SK-N-MC (cell line): Measurements from ENCODE around the gene AP5S1.

Source experiments
- DNase-seq: peaks from one replicate; pipeline ENCODE4 v3.0.0-alpha.2; 2011; ENCODE audit warnings: low read depth, low spot score
- H3K27ac ChIP-seq: fragments of 200-600 bp; sonication (generic); 2 replicates; pipeline ENCODE4 v1.5.1; 2016; ENCODE audit warnings: mixed run types
- H3K36me3 ChIP-seq: fragments of 200-600 bp; sonication (generic); 2 replicates; pipeline ENCODE4 v1.6.1; 2017; ENCODE audit warnings: antibody characterized with exemption, low read length, mixed read lengths; ENCODE audit not compliant: insufficient read depth
- H3K4me3 ChIP-seq: fragments of 200-600 bp; sonication (generic); 2 replicates; pipeline ENCODE4 v1.5.1; 2016
- H3K9ac ChIP-seq: fragments of 200-600 bp; sonication (generic); 2 replicates; pipeline ENCODE4 v1.8.0; 2017; ENCODE audit warnings: mixed run types, mixed read lengths; ENCODE audit not compliant: insufficient read length
- H3K9me3 ChIP-seq: fragments of 200-600 bp; sonication (generic); 2 replicates; pipeline ENCODE4 v1.6.1; 2017; ENCODE audit warnings: low read depth, mild to moderate bottlenecking, antibody characterized with exemption, low read length, moderate library complexity, mixed read lengths
- EZH2 ChIP-seq: fragments of 200-600 bp; sonication (generic); IDR thresholded peaks from one replicate; pipeline ENCODE4 v1.6.1; 2017; ENCODE audit warnings: antibody characterized with exemption
- FOXP2 ChIP-seq: optimal IDR thresholded peaks from 2 replicates; pipeline ENCODE3; 2011; ENCODE audit warnings: mild to moderate bottlenecking, moderate library complexity; ENCODE audit not compliant: insufficient read depth; ENCODE audit errors: extremely low read length, control extremely low read depth
- POLR2AphosphoS5 ChIP-seq: IDR thresholded peaks from 2 replicates; pipeline ENCODE4 v1.6.1; 2012; ENCODE audit warnings: mild to moderate bottlenecking, low read depth, low read length, borderline replicate concordance

AP5S1 gene

GRCh38 chr20:3871550-3872265, 51.4 kb downstream of the AP5S1 start:
- no peak overlapping the region for H3K27ac ChIP-seq
- H3K9ac ChIP-seq: no peak overlapping the region
- DNase-seq: no peak
- peaks cover 10% of the 10 kb centered on the region for H3K36me3 ChIP-seq
- no peak overlapping the region for H3K4me3 ChIP-seq
- TF ChIP-seq EZH2 (no peak), FOXP2 (no peak), POLR2AphosphoS5 (no peak)
- no peaks in the 10 kb centered on the region for H3K9me3 ChIP-seq

DNA sequence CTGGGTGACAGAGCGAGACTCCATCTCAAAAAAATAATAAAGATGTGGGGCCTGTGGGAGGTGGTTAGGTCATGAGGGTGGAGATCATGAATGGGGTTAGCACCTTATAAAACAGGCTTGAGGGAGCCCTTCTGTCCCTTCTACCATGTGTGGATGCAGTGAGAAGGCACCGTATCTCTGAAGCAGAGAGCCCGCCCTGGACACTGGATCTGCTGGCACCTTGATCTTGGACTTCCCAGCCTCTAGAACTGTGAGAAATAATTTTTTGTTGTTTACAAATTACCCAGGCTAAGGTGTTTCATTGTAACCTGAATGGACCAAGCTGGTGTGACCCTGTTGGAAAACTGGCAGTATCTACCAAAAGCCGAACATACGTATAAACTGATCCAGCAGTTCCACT, 53.2 kb downstream of the AP5S1 start:
- peaks cover 10% of the 10 kb centered on the region for H3K36me3 ChIP-seq
- H3K4me3 ChIP-seq: no peak overlapping the region
- H3K9ac ChIP-seq: no peak overlapping the region
- DNase-seq: no peak
- no peaks in the 10 kb centered on the region for H3K9me3 ChIP-seq
- H3K27ac ChIP-seq: no peak overlapping the region
- no peak for TF ChIP-seq FOXP2
- TF ChIP-seq EZH2: no peak
- TF ChIP-seq POLR2AphosphoS5: no peak

GRCh38 chr20:3874194-3874844, 54.0 kb downstream of the AP5S1 start:
- Histone ChIP-seq H3K4me3 (no peak overlapping the region), H3K36me3 (peaks cover 10% of the 10 kb centered on the region), H3K9me3 (no peaks in the 10 kb centered on the region), H3K27ac (no peak overlapping the region), H3K9ac (no peak overlapping the region)
- TF ChIP-seq POLR2AphosphoS5: no peak
- no peak for TF ChIP-seq FOXP2
- TF ChIP-seq EZH2: no peak
- no peak for DNase-seq

DNA sequence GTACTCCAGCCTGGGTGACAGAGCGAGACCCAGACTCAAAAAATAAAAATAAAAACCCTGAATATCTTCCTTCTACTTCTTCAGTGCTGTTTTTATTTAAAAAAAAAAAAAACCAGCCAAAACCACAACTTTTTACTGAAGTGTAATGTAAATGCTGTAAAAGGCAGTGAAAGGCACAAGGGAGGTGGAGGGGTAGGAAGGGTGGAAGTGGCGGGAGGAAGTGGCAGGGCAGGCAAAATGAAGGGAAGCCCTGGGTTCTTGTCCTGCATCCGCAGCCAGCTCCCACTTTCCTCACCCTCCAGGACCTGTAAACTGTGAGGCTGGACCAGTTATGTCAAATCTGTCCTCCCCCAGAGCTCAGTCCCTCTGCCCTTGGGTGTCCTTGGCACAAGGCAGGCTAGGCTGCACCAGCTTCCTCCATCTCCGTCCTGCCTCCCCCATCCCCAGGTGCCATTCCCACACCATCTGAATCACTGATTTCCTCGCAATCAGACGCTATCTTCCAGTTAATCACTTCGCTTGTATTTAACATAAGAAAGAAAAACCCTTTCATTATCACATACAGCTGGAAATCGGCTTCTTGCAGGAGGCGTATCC, 55.1 kb downstream of the AP5S1 start:
- DNase-seq: no peak
- no peak overlapping the region for H3K4me3 ChIP-seq
- H3K36me3 ChIP-seq: peaks cover 10% of the 10 kb centered on the region
- TF ChIP-seq POLR2AphosphoS5 (no peak), FOXP2 (no peak), EZH2 (no peak)
- no peaks in the 10 kb centered on the region for H3K9me3 ChIP-seq
- no peak overlapping the region for H3K9ac ChIP-seq
- no peak overlapping the region for H3K27ac ChIP-seq

GRCh38 chr20:3876000-3876399, 55.7 kb downstream of the AP5S1 start:
- DNase-seq: no peak
- no peaks in the 10 kb centered on the region for H3K9me3 ChIP-seq
- H3K9ac ChIP-seq: no peak overlapping the region
- peaks cover 10% of the 10 kb centered on the region for H3K36me3 ChIP-seq
- H3K4me3 ChIP-seq: no peak overlapping the region
- no peak for TF ChIP-seq POLR2AphosphoS5
- no peak for TF ChIP-seq EZH2
- TF ChIP-seq FOXP2: no peak
- no peak overlapping the region for H3K27ac ChIP-seq

DNA sequence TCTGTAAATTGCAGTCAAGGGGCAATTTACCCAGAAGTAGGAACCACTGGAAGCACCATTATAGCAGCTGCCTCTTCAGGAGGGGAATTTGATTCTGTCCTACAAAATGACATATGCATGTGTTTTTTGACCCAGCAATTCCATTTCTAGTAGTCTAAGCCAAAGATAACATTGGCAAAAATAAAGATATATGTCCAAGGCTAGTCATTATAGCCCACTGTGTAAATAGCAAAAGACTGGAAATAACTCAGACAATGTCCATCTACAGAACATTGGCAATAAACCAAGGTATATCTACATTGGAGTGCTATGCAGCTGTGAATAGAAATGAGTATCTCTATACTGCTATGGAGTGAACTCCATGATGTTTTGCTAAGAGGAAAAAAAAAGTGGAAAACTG, 56.3 kb downstream of the AP5S1 start:
- DNase-seq: no peak
- no peak for TF ChIP-seq FOXP2

More for the DNA sequence above, 56.3 kb downstream of the AP5S1 start:
- Histone ChIP-seq H3K4me3 (no peak overlapping the region), H3K9ac (no peak overlapping the region), H3K36me3 (peaks cover 10% of the 10 kb centered on the region), H3K9me3 (no peaks in the 10 kb centered on the region), H3K27ac (no peak overlapping the region)
